ENCODE measurements around the gene PACRGL.

PACRGL gene

GRCh38 chr4:20700007-20700761 lies at the start of gene PACRGL:
TSS of gene PACRGL (plus strand) at chr4:20700458. CDS start at chr4:20704482, 4,024 bp downstream.
- DNase-seq: peak; percentile 93

GRCh38 chr4:20652226-20652885 lies 47.9 kb upstream of the PACRGL start:
- DNase-seq: no peak

GRCh38 chr4:20658456-20658855 lies 41.8 kb upstream of the PACRGL start:
- no peak for DNase-seq

GRCh38 chr4:20662851-20663250 lies 37.4 kb upstream of the PACRGL start:
- no peak for DNase-seq

GRCh38 chr4:20666012-20666860 lies 34.0 kb upstream of the PACRGL start:
- no peak for DNase-seq

- DNase-seq: no peak
Measured at GRCh38 chr4:20672262-20672661, 28.0 kb upstream of the PACRGL start.

- no peak for DNase-seq
Measured at GRCh38 chr4:20675786-20676185, 24.5 kb upstream of the PACRGL start.

GRCh38 chr4:20676501-20677197 lies 23.6 kb upstream of the PACRGL start:
- no peak for DNase-seq

- DNase-seq: no peak
Measured at GRCh38 chr4:20678400-20678799, 21.9 kb upstream of the PACRGL start.

- no peak for DNase-seq
Measured at GRCh38 chr4:20679951-20680350, 20.3 kb upstream of the PACRGL start.

GRCh38 chr4:20680736-20681135 lies 19.5 kb upstream of the PACRGL start:
- DNase-seq: no peak

GRCh38 chr4:20681271-20681670 lies 19.0 kb upstream of the PACRGL start:
- no peak for DNase-seq

GRCh38 chr4:20682853-20683252 lies 17.4 kb upstream of the PACRGL start:
- no peak for DNase-seq

GRCh38 chr4:20683766-20684165 lies 16.5 kb upstream of the PACRGL start:
- no peak for DNase-seq

- DNase-seq: no peak
Measured at GRCh38 chr4:20684852-20685763, 15.2 kb upstream of the PACRGL start.

GRCh38 chr4:20687864-20688263 lies 12.4 kb upstream of the PACRGL start:
- DNase-seq: no peak

GRCh38 chr4:20696815-20697214 lies 3.4 kb upstream of the PACRGL start:
- no peak for DNase-seq

- DNase-seq: no peak
Measured at GRCh38 chr4:20698382-20698781, 1.9 kb upstream of the PACRGL start.

GRCh38 chr4:20698820-20699219 lies 1.4 kb upstream of the PACRGL start:
- DNase-seq: no peak

GRCh38 chr4:20711335-20711734 lies 11.1 kb downstream of the PACRGL start:
- no peak for DNase-seq

GRCh38 chr4:20723019-20723418 lies 22.8 kb downstream of the PACRGL start:
- DNase-seq: no peak

GRCh38 chr4:20723463-20723862 lies 23.2 kb downstream of the PACRGL start:
- DNase-seq: no peak
